HepG2 (cell line): Measurements from ENCODE around the gene CATSPERB. TPM values are rescaled to one million over a fixed set of nuclear protein-coding genes. Genes with fewer than 3 reads are reported as not detected.

Experiments used
- ATAC-seq: fragments of 200-7000 bp; cut with Tn5 transposase; 3 replicates; pipeline ENCODE4 v1.9.1; 2020; ENCODE audit warnings: mild to moderate bottlenecking, moderate library complexity
- BruUV-seq: library from RNA; stranded (reverse); fragments of 400-500 nt; replicated peaks from 2 replicates; lab custom pipeline; 2021; lab: Mats Ljungman, UMichigan
- CTCF ChIA-PET: fragments of 300-600 bp; formaldehyde crosslinking; extraction: SDS; loops from one replicate; lab custom pipeline; 2021; ENCODE audit warnings: low total read pairs, inconsistent platforms, low intra/inter-chr PET ratio; lab: Yijun Ruan, JAX
- POLR2A ChIA-PET: fragments of 350-600 bp; sonication (Branson Sonifier 250); formaldehyde crosslinking; loops from one replicate; lab custom pipeline; 2020; ENCODE audit warnings: antibody characterized with exemption, inconsistent platforms; lab: Yijun Ruan, JAX
- DNase-seq: peaks from one replicate; pipeline ENCODE4 v3.0.0-alpha.2; 2015; ENCODE audit warnings: low spot score
- FAIRE-seq: peaks from 3 replicates; lab custom pipeline; 2011; peaks lifted over from hg19 to GRCh38; lab: Jason Lieb, UNC
- H2AFZ ChIP-seq: one replicate; pipeline ENCODE4 v1.6.1; 2011; ENCODE audit warnings: low read length, inconsistent platforms
- H3K27ac ChIP-seq: fragments of 300-600 bp; 3 replicates; pipeline ENCODE4 v1.8.0; 2011; ENCODE audit warnings: mixed run types, mild to moderate bottlenecking, mixed read lengths, low read length, inconsistent platforms; ENCODE audit not compliant: insufficient read depth; ENCODE audit errors: extremely low read length
- H3K27me3 ChIP-seq, 2 experiments: fragments of 200-600 bp in 1 of 2; 2 replicates in 1 of 2; 3 replicates in 1 of 2; pipeline versions ENCODE4 v1.6.0 to v1.8.0; 2011; ENCODE audit warnings: low read length in 2 of 2, mild to moderate bottlenecking in 2 of 2, moderate library complexity in 2 of 2, inconsistent platforms in 1 of 2; ENCODE audit not compliant: insufficient read depth in 2 of 2, control insufficient read depth in 1 of 2
- H3K36me3 ChIP-seq, 2 experiments: fragments of 200-600 bp in 1 of 2; replicated peaks in 1 of 2; 2 replicates in 1 of 2; 3 replicates in 1 of 2; pipeline versions ENCODE4 v1.5.1 to v1.8.0; 2011; ENCODE audit warnings: low read length in 2 of 2, inconsistent platforms in 1 of 2; ENCODE audit not compliant: insufficient read depth in 2 of 2, control insufficient read depth in 1 of 2
- H3K4me1 ChIP-seq: 2 replicates; pipeline ENCODE4 v1.5.1; 2012; ENCODE audit warnings: low read length, inconsistent platforms; ENCODE audit not compliant: insufficient read depth
- H3K4me2 ChIP-seq: 2 replicates; pipeline ENCODE4 v1.6.0; 2011; ENCODE audit warnings: low read depth, low read length, inconsistent platforms
- H3K4me3 ChIP-seq, 3 experiments: fragments of 200-600 bp in 1 of 3; sonication (generic), shearing (Covaris generic) in 1 of 3; replicated peaks in 1 of 3; 2 replicates each; pipeline ENCODE4 v1.5.1; 2011 to 2016; ENCODE audit warnings: low read length in 3 of 3, inconsistent platforms in 2 of 3, low read depth in 2 of 3, mild to moderate bottlenecking in 2 of 3, control low read depth in 1 of 3, mixed read lengths in 1 of 3; ENCODE audit not compliant: insufficient read depth in 1 of 3
- H3K79me2 ChIP-seq: one replicate; pipeline ENCODE4 v1.6.1; 2011; ENCODE audit warnings: low read length, inconsistent platforms; ENCODE audit not compliant: insufficient read depth
- H3K9ac ChIP-seq: 2 replicates; pipeline ENCODE4 v1.6.0; 2011; ENCODE audit warnings: mild to moderate bottlenecking, low read depth, low read length, inconsistent platforms; ENCODE audit not compliant: insufficient read depth
- H3K9me3 ChIP-seq: 2 replicates; pipeline ENCODE4 v1.5.1; 2012; ENCODE audit warnings: mild to moderate bottlenecking, low read length
- H4K20me1 ChIP-seq: 2 replicates; pipeline ENCODE4 v1.6.0; 2011; ENCODE audit warnings: inconsistent platforms, mild to moderate bottlenecking, low read length, moderate library complexity; ENCODE audit not compliant: insufficient read depth
- ATF5 ChIP-seq: sonication (generic); formaldehyde crosslinking; IDR thresholded peaks from 2 replicates; pipeline ENCODE4 v1.4.0; 2020; ENCODE audit warnings: mild to moderate bottlenecking, low read depth, missing genetic modification reagents
- ATRX ChIP-seq: sonication (generic); formaldehyde crosslinking; IDR thresholded peaks from 2 replicates; pipeline ENCODE4 v1.4.0; 2020; ENCODE audit warnings: missing genetic modification reagents, borderline replicate concordance
- ETV5 ChIP-seq: IDR thresholded peaks from 2 replicates; pipeline ENCODE4 v1.6.1; 2018; ENCODE audit warnings: missing biosample characterization, missing genetic modification reagents, inconsistent platforms, borderline replicate concordance
- HMGXB4 ChIP-seq, 2 experiments: sonication (generic) in 1 of 2; formaldehyde crosslinking in 1 of 2; IDR thresholded peaks; 2 replicates each; pipeline versions ENCODE4 v1.4.0 to v1.6.1; 2018 to 2020; ENCODE audit warnings: missing genetic modification reagents in 2 of 2, borderline replicate concordance in 1 of 2, low read depth in 1 of 2, mild to moderate bottlenecking in 1 of 2, missing biosample characterization in 1 of 2
- HNF4A ChIP-seq: sonication (generic); formaldehyde crosslinking; IDR thresholded peaks from 2 replicates; pipeline ENCODE4 v1.4.0; 2020; ENCODE audit warnings: missing genetic modification reagents
- KLF15 ChIP-seq: sonication (generic); formaldehyde crosslinking; IDR thresholded peaks from 2 replicates; pipeline ENCODE4 v1.8.1; 2023; ENCODE audit warnings: borderline replicate concordance, mild to moderate bottlenecking, inconsistent platforms, missing genetic modification reagents, mixed read lengths
- MEF2D ChIP-seq: sonication (generic); formaldehyde crosslinking; IDR thresholded peaks from 2 replicates; pipeline ENCODE4 v1.5.1; 2020; ENCODE audit warnings: mild to moderate bottlenecking, missing genetic modification reagents
- MXD4 ChIP-seq: IDR thresholded peaks from 2 replicates; pipeline ENCODE4 v1.6.1; 2016; ENCODE audit warnings: mild to moderate bottlenecking, missing biosample characterization, missing genetic modification reagents
- NRL ChIP-seq: sonication (generic); formaldehyde crosslinking; IDR thresholded peaks from 2 replicates; pipeline ENCODE4 v1.5.0; 2020; ENCODE audit warnings: missing genetic modification reagents, mild to moderate bottlenecking, moderate library complexity, borderline replicate concordance
- POLR2AphosphoS5 ChIP-seq: IDR thresholded peaks from 2 replicates; pipeline ENCODE4 v1.6.1; 2012; ENCODE audit warnings: low read depth, low read length
- SATB2 ChIP-seq: sonication (generic); formaldehyde crosslinking; IDR thresholded peaks from 2 replicates; pipeline ENCODE4 v1.5.0; 2020; ENCODE audit warnings: missing genetic modification reagents
- SP5 ChIP-seq: IDR thresholded peaks from 2 replicates; pipeline ENCODE4 v1.6.1; 2016; ENCODE audit warnings: low read depth, borderline replicate concordance
- YY1 ChIP-seq: IDR thresholded peaks from 2 replicates; pipeline ENCODE4 v1.6.1; 2011; ENCODE audit warnings: low read length, low read depth, moderate library complexity, mild to moderate bottlenecking; ENCODE audit not compliant: insufficient read depth, insufficient replicate concordance
- ZNF275 ChIP-seq: sonication (generic); formaldehyde crosslinking; IDR thresholded peaks from 2 replicates; pipeline ENCODE4 v1.8.0; 2022; ENCODE audit warnings: missing genetic modification reagents, mild to moderate bottlenecking, inconsistent platforms, borderline replicate concordance
- WGBS: methylation state at CpG from one replicate; pipeline ENCODE4 v1.1.6; 2017; ENCODE audit warnings: low lambda C conversion rate; 5-methylcytosine and 5-hydroxymethylcytosine counted together
- in situ Hi-C: cut with HindIII; loops from 2 replicates; pipeline ENCODE4 v1.10.0; 2017; ENCODE audit warnings: low pct_unique_long_range_greater_than_20kb; ENCODE audit not compliant: extremely low pct_ligation_motif_present
- intact Hi-C: fragments of 100-400 bp; cut with micrococcal nuclease; formaldehyde crosslinking; loops from one replicate; pipeline ENCODE4 v1.10.0; 2022; ENCODE audit not compliant: unreplicated experiment
- polyA plus RNA-seq, 8 experiments: library from polyadenylated mRNA; depleted of rRNA in 3 of 8; stranded (reverse) in 7 of 8; unstranded in 1 of 8; fragments of >200 nt; fragmentation: Illumina TruSeq in 4 of 8; extraction: Trizol in 4 of 8; gene quantifications; 2 replicates each; pipeline versions ENCODE4 v1.2.1 to v1.2.3, GENCODE V29; 2011 to 2016; ENCODE audit warnings: low read depth in 4 of 8, missing spikeins in 1 of 8, mixed read lengths in 1 of 8; ENCODE audit not compliant: insufficient read depth in 1 of 8
- total RNA-seq, 5 experiments: library from RNA; depleted of rRNA; stranded (reverse); fragments of >200 nt; fragmentation: Illumina TruSeq; extraction: Trizol; gene quantifications; 2 replicates each; pipeline ENCODE4 v1.2.3, GENCODE V29; 2016; ENCODE audit warnings: low read depth in 1 of 5

Gene CATSPERB
- total and polyA plus RNA-seq, 2 of the 13 experiments (the other 11 are each of a cell fraction or from before 2014, with no cell fraction given) = not detected

GRCh38 chr14:91569301-91569700, 162.6 kb downstream of the CATSPERB start:
- Histone ChIP-seq H3K9me3 (no peaks in the 10 kb centered on the region), H3K9ac (no peak overlapping the region), H3K36me3 (no peaks in the 10 kb centered on the region), H3K27ac (no peak overlapping the region), H3K27me3 (peaks cover 0 to 12% of the 10 kb centered on the region in 2 experiments; a peak in 3 of 5 replicates), H4K20me1 (no peaks in the 10 kb centered on the region), H3K4me1 (peaks cover 2% of the 10 kb centered on the region), H3K4me2 (no peak overlapping the region), H3K4me3 (no peak overlapping the region), H2AFZ (no peak overlapping the region), H3K79me2 (no peaks in the 10 kb centered on the region)
- in situ Hi-C loops (no loop called here), intact Hi-C loops (loop anchor here (10.0 kb wide), 1 partner anchor 84 kb away; no protein-coding TSS in a partner anchor)
- CTCF ChIA-PET = no interaction called here
- no TSS peak for BruUV-seq
- POLR2A ChIA-PET = no interaction called here
- ATAC-seq = no peak
- no peak for DNase-seq
- TF ChIP-seq MXD4 (no peak), ETV5 (CRISPR knock-in tag) (no peak), SATB2 (CRISPR knock-in tag) (no peak)
- no peak for FAIRE-seq

GRCh38 chr14:91568626-91569025, 163.3 kb downstream of the CATSPERB start:
- ATAC-seq (peak; percentile 100), FAIRE-seq (no peak), DNase-seq (peak; percentile 55)
- ChIA-PET CTCF (no interaction called here), POLR2A (interaction anchor here (1.0 kb wide), 1 partner anchor 58 kb away, joined by 5 read pairs; the partner anchor contains the start of gene PPP4R3A)
- Histone ChIP-seq H3K9me3 (no peaks in the 10 kb centered on the region), H3K4me3 (no peak overlapping the region), H3K36me3 (no peaks in the 10 kb centered on the region), H3K4me1 (no peaks in the 10 kb centered on the region), H3K9ac (no peak overlapping the region), H2AFZ (peak overlapping the region; percentile 62), H3K27me3 (peaks cover 0 to 6% of the 10 kb centered on the region in 2 experiments; a peak in 3 of 5 replicates), H3K4me2 (no peak overlapping the region), H3K79me2 (no peaks in the 10 kb centered on the region), H3K27ac (no peak overlapping the region), H4K20me1 (no peaks in the 10 kb centered on the region)
- no TSS peak for BruUV-seq
- in situ Hi-C loops (no loop called here), intact Hi-C loops (loop anchor here (1.0 to 10.0 kb wide), 2 partner anchors 59 to 84 kb away; no protein-coding TSS in a partner anchor)
- WGBS = 34% methylated on average over 4 of the region's 4 CpGs
- TF ChIP-seq HNF4A (CRISPR knock-in tag) = peak; percentile 56
- no peak for TF ChIP-seq YY1
- peak; percentile 66; a peak in 3 of 4 replicates for TF ChIP-seq HMGXB4 (CRISPR knock-in tag; IDR thresholded peaks at IDR 0.05; ENCODE audit: borderline replicate concordance in 1 of 2, low read depth in 1 of 2)
- no peak for TF ChIP-seq ATF5
- TF ChIP-seq NRL = no peak
- TF ChIP-seq POLR2AphosphoS5 = no peak
- no peak for TF ChIP-seq ATRX (CRISPR knock-in tag)
- TF ChIP-seq SP5 = no peak
- no peak for TF ChIP-seq ZNF275 (CRISPR knock-in tag)
- TF ChIP-seq KLF15 (CRISPR knock-in tag) = no peak
- TF ChIP-seq MEF2D (CRISPR knock-in tag) = no peak
